ENCODE data around the gene SLC16A1.
"Not testable (repeated sequence)": the region's sequence is repeated elsewhere in the genome, so short reads cannot be mapped to it uniquely, and the experiment has no call there.

The SLC16A1 gene

DNA sequence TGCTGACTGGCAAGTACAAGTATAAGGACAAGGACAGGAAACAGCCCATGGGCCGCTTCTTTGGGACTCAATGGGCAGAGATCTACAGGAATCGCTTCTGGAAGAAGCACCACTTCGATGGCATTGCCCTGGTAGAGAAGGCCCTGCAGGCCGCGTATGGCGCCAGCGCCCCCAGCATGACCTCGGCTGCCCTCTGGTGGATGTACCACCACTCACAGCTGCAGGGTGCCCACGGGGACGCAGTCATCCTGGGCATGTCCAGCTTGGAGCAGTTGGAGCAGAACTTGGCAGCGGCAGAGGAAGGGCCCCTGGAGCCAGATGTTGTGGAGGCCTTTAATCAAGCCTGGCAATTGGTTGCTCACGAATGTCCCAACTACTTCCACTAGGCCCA is 32.0 kb downstream of the SLC16A1 start:
- DNase-seq (ENCODE audit: low spot score): no peak

DNA sequence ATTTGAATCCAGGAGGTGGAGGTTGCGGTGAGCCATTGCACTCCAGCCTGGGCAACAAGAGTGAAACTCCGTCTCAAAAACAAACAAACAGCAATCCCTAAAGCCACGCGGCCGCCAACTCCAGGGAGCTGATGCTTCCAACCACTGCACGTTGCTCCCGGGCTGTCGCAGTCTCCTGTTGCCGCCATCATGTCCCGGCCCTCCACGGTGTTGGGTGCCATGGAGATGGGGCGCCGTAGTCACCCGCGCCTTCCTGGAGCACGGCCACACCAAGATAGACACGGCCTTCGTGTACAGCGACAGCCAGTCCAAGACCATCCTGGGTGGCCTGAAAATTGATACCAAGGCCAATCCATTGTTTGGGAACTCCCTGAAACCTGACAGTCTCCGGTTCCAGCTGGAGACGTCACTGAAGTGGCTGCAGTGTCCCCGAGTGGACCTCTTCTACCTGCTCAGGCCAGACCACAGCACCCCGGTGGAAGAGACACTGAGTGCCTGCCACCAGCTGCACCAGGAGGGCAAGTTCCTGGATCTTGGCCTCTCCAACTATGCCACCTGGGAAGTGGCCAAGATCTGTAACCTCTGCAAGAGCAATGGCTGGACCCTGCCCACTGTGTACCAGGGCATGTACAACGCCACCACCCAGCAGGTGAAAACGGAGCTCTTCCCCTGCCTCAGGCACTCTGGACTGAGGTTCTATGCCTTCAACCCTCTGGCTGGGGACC is 32.6 kb downstream of the SLC16A1 start:
- no peak for DNase-seq (ENCODE audit: low spot score)

DNA sequence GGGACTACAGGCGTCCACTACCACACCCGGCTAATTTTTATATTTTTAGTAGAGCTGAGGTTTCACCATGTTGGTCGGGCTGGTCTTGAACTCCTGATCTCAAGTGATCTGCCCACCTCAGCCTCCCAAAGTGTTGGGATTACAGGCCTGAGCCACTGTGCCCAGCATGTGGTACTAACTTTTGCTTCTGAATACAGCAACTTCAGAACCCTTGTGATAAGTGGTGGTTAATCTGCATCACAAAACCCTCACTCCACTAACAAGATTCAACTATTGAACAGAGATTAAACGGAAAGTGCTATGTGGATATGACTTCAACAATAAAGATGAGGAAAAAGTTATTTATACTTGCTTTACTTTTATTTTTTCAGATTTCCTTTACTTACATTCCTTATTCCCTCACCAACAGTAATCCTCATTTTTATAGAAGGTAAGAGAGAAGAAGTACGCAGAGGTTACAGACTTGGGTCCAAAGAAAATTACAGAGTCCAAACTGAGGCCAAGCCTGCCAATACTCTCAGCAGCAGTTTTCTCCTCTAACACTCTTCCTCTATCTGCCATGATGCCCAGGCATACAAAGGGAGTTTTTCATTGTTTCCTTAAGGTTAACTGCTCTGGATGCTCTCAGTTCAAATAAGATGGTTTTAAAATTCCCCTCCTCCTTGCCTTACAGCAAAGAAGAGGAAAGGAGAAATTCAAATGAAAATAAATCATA is 44.3 kb downstream of the SLC16A1 start:
- DNase-seq (ENCODE audit: low spot score): no peak

DNA sequence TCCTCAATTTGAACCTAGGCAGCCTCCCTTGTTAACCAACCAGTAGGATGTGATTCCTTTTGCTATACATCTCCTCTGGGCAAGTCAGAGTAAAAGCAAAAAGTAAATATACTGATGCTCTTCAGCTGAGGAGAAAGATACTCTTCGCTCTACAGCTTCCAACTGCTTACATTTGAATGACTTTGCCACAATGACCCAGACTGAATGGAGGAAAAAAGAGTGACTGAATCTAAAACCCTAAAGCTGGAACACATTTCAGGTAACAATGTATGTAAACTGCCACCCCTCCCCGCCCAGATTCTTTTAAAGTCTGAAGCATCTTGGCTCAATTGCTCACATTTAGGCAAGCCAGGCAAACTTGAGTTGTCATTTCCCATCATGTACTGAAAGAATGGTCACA is 46.1 kb downstream of the SLC16A1 start:
- no peak for DNase-seq (ENCODE audit: low spot score)

DNA sequence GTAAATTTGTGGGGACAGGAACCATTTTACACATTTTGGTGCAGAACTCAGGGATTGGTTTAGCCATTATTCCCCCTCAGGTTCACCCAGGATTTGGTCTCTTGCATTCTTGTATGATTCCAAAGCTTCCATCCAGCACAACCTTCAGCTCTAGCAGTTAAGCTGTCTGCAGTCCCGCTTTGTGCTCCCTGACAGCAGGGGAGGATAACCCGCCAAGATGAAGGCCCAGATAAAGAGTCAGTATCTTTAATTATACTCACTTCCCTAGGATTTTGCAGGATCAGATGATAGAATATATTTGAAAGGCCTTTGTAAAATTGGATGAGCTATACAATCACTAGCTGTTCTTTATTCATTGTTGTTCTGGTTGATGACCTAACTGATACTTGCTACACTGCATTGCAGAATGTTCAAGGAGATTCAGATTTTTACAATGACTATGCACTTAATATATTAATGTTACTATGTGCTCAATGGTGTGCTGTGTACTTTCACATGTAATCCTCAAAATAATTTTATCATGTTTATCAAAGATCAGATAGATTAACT is 49.8 kb downstream of the SLC16A1 start:
- DNase-seq (ENCODE audit: low spot score): no peak

DNA sequence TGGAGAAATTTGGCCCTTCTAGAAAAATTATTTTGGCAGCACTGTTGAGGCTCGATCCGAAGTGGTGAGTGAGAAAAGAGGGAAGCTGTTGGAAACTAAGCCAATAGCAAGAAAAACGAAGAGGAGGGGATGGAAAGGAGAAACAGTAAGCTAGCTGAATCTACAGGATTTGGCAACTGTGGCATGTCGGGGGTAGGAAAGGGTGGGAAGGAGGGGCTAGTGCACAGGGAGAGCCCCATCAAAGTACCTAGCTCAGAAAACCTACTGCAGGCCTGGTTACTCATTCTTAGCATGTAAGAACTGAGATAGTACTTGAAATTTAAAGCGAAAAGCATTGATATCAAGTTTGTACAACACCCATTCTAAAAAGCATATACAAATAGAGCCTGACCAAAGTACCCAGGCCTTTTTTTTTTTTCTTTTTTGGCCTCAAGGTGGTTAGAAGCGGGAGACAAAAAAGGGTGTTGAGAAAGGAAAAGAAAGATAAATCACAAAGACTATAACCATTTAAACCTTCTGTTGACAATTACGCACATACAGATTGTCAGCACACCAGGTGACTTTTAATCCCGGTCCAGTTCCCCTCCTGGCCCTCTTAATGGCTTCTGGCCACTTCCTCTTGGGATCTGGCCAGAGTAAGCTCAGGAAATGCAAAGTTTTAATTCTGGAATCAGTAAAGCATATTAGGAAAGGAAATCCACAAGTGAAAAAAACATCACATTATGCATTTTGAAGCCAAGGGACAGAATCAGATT is 50.4 kb downstream of the SLC16A1 start:
- DNase-seq (ENCODE audit: low spot score): no peak

DNA sequence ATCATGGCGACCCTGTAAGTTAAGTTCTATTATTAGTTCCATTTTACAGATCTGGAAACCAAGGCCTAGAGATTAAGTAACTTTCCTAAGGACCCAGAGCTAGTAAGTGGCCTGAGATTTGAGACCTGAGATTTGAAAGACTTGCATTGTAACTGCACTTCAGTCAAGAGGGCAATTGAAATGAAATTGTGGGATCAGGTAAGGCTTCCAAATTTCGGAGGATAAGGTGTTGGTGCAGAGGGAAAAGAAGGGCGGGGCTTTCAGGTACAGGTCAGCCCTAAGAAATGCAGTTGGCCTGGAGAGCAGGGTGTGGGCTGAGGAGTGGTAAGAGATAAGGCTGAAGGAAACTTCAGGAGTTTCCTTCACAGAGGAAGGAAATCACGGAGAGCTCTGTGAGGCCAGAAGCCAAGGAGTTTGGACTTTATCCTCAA is 51.1 kb downstream of the SLC16A1 start:
- DNase-seq (ENCODE audit: low spot score): no peak

DNA sequence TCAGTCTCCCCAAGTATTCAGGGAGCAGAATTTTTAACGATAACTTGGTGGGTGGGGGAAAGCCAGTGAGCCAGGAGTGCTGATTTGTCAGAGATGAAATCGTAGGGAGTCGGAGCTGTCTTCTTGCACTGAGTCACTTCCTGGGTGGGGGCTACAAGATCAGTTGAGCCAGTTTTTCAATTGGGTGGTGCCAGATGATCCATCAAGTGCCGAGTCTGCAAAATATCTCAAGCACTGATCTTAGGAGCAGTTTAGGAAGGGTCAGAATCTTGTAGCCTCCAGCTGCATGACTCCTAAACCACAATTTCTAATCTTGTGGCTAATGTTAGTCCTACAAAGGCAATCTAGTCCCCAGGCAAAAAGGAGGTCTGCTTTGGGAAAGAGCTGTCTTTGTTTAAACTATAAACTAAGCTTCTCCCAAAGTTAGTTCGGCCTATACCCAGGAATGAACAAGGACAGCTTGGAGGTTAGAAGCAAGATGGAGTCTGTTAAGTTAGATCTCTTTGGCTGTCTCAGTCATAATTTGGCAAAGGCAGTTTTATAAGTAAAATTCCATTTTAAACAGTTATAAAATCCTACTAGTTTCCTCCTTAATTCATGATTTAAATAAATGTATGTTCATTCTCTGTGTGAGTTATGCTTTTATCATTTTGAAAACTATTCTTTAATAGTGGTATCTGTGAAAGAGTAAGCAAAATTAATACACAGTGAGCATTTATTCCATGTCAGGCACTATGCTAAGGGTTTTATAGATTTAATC is 51.7 kb downstream of the SLC16A1 start:
- DNase-seq (ENCODE audit: low spot score): no peak

DNA sequence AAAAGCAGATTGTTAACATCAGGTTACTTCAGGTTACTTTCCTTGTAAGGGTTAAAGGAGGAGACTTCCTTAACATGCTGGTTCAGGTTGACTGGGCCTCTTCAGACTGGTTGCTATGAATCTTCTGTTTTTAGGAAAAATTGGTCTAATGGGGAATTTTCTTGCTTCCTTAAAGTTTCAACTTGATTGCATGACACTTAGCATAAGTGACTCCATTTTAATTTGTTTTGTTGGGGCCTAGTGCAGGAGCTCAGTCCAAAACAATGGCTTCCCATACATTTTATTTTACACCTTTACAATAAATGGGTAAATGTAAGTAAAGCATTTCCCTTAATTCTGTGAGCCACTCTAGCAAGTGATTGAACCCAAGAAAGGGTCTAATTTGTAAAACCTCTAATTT is 53.8 kb downstream of the SLC16A1 start:
- DNase-seq (ENCODE audit: low spot score): no peak

DNA sequence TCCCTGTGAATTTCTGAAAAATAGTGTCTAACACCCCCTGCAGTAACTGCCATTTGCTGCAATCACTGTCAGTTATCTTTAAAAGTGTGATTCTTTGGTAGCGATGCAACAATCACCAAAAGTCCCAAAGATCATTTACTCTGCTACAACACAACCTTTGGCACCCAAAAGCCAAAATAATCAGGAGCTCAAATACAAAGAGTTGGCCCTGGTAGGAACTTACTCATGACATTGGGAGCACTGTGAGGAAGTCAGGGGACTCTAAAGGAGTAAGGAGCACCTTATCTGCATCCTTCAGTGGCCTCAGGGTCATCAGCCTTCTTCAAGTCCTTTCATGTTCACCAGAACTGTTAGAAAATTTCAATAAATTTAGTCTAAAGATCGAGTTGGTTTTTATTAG is 54.6 kb downstream of the SLC16A1 start:
- no peak for DNase-seq (ENCODE audit: low spot score)

DNA sequence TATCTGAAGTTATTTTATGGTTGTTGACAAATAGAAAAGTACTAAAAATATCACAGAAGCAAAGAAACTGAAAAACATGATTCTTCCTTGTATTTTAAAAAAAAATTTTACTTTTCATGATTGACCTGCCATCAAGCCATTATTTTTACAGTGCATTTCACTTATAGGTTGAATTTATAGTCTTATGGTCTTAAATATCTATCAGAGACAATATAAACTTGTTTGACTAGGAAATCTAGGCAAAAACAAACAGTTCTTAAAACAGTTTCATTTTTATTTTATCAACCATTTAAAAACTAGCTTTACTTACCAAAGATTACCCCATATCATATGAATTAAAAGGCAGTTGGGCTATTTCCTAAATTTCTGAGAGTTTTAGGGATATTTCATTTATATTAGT is 59.2 kb downstream of the SLC16A1 start:
- DNase-seq (ENCODE audit: low spot score): no peak

DNA sequence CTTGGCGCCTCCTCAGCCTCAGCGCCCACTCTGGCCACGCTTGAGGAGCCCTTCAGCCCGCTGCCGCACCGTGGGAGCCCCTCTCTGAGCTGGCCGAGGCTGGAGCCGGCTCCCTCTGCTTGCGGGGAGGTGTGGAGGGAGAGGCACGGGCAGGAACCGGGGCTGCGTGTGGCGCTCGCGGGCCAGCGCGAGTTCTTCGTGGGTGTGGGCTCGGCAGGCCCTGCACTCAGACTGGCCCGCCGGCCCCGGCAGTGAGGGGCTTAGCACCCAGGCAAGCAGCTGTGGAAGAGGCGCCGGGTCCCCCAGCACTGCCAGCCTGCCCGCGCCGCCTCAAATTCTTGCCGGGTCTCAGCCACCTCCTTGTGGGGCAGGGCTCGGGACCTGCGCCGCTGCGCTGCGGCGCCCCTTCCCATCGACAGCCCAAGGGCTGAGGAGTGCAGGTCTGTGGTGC is 61.4 kb downstream of the SLC16A1 start:
- DNase-seq (ENCODE audit: low spot score): no peak

DNA sequence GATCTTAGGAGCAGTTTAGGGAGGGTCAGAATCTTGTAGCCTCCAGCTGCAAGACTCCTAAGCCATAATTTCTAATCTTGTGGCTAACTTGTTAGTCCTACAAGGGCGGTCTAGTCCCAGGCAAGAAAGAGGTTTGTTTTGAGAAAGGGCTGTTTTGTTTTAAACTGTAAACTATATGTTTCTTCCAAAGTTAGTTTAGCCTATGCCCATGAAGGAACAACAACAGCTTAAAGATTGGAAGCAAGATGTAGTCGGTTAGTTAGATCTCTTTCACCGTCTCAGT is 62.0 kb downstream of the SLC16A1 start:
- DNase-seq (ENCODE audit: low spot score): no peak

DNA sequence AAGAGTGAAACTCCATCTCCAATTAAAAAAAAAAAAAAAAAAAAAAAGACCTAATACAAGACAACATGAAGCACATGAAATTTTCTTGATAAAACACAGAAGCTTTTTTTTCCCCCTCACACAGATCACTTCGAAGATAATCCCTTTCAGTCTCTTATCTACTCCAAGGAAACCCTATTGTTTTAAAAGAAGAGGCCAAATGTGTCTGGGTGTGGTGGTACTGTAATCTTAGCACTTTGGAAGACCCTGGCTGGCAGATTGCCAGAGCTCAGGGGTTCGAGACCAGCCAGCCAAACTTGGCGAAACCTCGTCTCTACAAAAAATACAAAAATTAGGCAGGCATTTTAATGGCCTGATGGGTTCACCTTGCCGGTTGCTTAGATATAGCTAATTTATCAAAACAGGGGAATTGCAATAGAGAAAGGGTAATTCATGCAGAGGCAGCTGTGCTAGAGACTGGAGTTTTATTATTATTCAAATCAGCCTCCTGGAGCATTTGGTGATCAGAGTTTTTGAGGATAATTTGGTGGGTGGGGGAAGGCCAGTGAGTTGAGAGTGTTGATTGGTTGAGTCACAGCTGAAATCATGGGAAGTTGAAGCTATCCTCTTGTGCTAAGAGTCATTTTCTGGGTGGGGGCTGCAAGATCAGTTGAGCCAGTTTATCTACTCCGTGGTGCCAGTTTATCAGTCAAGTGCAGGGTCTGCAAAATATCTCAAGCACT is 62.5 kb downstream of the SLC16A1 start:
- no peak for DNase-seq (ENCODE audit: low spot score)

DNA sequence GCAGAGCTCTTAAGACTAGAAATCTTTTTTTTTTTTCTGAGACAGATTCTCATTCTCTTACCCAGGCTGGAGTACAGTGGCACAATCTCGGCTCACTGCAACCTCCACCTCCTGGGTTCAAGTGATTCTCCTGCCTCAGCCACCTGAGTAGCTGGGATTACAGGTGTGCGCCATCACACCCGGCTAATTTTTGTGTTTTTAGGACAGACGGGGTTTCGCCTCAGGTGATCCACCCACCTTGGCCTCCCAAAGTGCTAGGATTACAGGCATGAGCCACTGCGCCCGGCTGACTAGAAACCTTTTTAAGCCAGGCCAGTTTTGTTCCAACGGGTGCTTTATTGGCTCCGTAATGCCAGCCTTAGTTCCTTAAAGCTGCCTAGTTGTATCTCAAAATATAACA is 66.1 kb downstream of the SLC16A1 start:
- DNase-seq (ENCODE audit: low spot score): not testable (repeated sequence)

DNA sequence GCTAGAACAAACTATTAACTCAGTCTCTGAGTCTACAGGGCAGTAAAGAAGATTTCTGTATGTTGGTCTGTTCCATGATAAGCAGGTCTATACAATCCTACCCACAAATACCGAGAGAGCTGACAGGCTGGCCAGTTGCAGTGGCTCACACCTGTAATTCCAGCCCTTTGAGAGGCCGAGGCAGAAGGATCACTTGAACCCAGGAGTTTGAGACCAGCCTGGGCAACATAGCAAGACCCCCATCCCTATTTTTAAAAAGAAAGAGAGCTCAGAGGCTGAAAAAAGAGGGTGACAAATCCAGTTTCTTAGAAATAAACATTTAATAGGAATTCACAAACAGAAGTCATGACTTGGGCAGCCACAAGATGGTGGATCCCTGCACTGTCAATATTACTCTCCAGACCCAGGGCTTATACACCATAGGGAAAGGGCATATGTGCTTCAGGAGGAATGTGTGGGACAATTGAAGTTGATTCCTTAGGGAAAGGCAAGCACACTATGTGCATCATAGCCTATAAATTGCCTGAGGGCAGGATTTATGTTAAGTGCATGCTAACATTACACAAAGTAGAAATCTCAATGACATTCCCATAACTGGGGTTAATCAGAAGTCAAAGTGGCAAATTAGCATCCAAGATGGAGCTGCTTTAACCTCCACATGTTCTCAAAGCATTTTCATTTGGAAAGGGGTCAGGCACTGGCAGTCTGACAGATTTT is 66.8 kb downstream of the SLC16A1 start:
- no peak for DNase-seq (ENCODE audit: low spot score)

DNA sequence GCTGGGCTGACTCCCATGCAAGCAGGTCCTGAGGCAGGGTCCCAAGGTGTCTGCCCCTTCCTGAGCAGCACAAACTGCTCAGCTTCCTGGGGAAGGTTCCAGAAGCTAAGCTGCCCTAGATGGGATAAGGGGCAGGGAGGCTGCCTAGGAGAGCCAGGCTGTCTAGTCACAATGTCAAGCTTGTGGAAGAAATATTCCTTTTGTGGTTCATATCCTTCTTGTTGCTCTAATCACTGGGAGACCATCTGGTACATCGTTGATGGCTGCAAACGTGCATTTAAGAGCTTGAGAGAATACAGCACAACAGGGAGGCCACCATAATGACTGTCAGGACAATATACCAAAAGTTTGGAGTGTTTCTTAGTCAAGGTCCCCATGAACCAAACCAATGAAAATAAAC is 67.4 kb downstream of the SLC16A1 start:
- no peak for DNase-seq (ENCODE audit: low spot score)

DNA sequence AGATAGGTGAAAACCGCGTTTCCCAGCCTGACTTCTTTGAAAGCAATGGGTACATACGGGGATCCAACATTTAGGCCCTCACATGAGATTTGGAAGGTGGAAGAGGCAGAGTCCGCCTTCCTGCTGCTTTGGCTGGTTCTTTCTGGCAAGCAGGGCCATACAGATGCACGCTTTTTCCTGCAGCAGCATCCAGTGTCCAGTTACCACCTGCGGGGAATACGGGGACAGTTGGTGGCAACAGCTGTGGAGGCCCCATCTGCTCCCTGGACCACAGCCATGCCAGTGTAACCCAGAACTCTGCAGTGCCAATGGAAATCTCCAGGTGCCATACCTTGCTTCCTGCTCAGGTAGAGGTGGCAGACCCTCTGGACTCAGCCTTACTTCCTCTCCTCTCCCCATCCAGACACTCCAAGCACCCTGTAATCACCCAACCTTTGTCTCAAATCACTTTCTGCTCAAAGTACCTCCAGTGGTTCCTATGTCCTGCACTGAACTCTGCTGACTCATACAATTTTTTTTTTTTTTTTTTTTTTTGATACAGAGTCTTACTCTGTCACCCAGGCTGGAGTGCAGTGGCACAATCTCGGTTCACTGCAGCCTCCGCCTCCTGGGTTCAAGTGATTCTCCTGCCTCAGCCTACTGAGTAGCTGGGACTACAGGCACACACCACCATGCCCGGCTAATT is 68.3 kb downstream of the SLC16A1 start:
- no peak for DNase-seq (ENCODE audit: low spot score)

DNA sequence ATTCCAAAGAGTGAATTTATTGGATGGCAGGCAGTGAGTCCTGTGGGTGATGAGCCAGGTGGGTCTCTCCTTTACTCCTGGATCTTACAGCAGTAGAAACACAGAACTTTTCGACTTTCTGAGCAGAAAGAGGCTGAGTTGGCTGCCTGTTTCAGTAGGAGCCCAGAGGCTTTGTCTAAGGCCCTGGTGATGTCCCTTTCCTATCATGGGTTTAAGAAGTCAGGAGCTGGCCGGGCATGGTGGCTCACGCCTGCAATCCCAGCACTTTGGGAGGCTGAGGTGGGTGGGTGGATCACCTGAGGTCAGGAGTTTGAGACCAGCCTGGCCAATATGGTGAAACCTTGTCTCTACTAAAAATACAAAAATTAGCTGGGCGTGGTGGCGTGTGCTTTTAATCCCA is 71.0 kb downstream of the SLC16A1 start:
- not testable (repeated sequence) for DNase-seq (ENCODE audit: low spot score)

DNA sequence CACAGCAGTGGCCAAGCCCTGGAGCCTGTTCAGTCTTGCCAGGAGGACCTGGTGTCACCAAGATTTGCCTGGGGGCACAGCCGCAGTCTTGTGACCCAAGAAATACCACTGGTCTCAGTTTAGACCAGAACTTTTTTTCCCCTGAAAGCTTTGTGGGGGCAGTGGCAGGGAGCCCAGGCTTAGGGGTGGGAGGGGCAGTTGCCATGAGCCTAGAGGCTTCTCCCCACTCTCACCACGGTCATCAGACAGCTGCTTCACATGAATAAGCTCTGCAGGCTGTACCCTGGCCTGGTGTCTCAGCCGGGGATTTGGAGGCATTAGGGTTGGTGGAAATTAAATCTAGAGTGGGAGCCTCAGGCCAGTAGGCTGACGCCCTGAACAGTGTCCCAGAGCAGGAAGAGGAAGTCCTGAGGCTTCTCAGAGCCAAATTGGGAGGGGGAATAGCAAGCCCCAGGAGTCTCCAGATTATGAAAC is 73.7 kb downstream of the SLC16A1 start:
- no peak for DNase-seq (ENCODE audit: low spot score)
